ENCODE data around the gene EEF2.

The EEF2 gene

GRCh38 chr19:3984908-3985642 is at the start of gene EEF2:
TSS of gene EEF2 (minus strand) at chr19:3985463. CDS start at chr19:3985380, 83 bp downstream.
- DNase-seq, result peak; percentile 97 to 98 (median 98)

DNA sequence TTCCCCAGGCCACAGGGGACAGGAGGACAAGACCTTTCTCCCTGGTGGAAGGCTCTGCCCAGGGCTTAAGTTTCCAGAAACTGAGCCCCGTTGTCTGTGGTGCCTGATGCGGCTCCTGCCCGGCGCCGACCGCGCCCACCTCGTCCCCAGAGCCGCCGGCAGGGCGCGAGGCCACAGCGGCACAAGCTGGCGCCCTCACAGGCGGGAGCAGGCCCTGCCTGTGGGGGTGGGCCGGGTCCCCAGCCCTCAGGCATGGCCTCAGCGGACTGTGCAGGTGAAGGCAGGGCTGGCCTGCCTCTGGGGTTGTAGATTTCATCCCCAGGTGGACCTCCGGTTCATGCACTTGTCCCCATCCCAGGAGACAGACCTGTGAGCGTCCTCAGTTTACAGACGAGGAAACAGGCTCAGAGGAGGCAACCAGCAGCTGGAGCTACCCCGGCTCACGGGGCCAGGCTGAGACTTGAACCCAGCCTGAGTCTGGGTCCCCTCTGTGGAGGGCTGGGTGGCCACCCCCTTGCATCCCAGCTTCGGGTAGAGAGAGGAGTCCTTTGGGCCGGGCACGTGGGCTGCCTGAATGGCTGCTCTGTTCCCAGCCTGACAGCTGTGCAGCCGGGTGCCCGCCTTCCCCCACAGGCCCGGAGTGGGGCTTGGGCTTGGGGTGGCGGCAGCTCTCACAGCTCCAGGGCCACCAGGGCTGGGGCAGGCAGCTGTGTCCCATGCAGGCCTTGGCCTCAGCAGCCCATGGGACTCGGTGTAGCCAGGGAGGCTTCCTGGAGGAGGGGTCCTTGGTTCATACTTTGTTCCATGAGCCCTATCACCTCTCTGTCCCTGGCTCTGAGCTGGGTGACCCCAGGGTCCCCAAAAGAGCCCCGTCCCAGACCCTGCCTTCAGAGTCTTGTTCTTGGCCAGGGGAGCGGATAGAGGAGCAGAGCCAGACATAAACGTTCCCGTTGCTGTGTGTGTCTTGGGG is 49.1 kb upstream of the EEF2 start:
- no peak for DNase-seq

DNA sequence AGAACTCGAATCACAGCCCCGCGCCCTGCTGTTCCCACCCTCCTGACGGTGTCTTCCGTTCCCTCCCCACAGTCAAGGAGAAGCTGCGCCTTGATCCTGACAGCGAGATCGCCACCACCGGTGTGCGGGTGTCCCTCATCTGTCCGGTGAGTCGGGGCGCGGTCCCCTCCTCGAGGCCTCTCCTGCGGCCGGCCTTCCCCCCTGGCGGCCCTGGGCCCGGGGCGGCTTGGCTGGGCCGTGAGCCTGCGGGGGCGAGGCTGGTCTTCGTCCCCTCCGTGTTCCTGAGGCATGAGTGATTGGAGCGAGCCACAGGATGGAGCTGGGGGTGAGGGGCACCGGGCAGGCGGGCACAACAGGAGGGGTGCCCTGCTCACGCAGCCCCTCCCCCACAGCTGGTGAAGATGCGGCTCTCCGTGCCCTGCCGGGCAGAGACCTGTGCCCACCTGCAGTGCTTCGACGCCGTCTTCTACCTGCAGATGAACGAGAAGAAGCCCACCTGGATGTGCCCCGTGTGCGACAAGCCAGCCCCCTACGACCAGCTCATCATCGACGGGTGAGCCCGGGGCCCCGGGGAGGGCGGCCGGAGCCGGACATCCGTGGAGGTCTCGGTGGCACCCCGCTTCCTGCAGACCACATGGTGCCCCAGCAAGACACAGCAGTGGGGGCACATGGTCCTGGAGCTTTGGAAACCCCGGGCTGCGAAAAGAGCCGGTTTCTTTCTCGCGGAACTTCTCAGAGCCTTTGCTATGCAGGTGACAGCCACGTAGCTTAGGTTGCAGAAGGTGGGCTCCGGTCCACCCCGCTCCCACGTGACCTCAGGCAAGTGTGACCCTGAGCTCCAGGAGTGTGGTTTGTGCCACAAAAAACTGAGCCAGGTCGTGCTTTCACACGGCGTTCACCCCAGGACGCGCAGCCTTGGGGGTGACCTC is 48.0 kb upstream of the EEF2 start:
- no peak for DNase-seq

DNA sequence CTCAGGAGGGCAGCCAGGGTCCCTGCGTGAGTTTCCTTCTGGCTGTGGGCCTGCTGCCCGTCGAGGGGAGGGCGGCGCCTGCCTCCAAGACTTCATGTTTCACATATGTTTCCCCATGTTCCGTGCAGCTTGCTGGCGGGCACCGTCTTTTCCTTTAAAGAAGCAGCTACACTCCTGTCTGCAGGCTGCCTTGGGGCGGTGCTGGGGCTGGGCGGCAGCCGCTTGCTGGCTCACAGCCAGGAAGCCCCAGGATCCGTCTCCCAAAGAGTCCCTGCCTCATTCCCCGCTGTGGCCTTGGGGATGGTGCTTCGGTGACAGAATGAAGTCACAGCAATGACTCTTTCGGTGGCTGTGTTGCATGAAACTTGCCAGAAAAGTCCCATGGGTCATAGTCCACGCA is 47.2 kb upstream of the EEF2 start:
- DNase-seq, result no peak

DNA sequence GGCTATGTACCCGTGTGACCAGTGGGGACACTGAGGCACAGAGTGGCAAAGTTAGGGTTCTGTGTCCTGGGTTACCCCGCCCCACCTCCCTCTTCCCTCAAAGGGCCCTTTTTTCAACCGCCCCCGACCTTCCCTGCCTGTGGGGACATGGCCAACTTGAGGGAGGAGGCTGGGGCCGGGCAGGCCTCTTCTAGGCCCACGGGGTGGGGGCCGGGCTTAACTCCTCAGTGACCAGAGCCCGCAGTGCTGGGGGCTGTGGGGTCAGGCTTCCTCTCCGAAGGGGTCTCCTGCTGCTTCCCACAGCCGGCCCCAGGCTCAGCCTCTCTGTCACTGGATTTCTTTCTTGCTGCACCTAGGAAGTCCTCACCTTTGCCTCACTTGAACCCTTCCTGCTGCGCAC is 46.2 kb upstream of the EEF2 start:
- DNase-seq, result no peak

DNA sequence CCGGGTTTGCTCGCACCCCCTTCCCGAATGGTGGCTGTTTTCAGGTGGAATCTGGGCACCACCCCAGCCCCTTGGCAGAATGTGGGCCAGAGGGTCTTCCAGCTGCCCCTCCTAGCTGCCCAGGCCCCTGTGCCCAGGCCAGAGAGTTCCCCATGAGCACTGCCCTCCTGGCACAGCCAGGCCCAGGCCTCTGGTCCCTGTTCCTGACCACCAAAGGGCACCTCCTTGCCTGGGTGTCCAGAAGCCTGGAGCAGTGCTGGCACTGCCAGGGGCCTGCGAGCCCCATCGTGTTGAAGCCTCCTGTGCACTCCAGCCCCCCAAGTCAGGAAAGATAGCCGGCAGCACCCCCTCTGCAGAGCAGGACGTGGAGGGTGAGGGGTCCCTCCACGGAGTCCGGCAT is 45.7 kb upstream of the EEF2 start:
- DNase-seq, result no peak

DNA sequence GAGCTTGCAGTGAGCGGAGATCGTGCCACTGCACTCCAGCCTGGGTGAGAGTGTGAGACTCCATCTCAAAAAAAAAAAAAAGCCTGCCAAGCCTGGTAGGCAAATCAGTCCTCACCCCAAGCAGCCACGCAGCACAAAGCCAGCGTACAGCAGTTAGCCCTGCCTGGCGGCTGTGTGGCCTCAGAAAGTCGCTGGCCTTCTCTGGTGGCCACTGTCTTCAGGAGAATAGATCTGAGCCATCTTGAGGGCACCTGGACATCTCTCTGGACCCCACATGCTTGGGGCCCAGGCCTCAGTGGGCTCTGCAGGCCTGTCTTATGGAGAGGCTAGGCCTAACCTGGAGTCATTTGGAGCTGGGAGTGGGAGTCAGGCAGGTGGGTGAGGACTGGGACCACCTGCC is 45.3 kb upstream of the EEF2 start:
- DNase-seq, result no peak

DNA sequence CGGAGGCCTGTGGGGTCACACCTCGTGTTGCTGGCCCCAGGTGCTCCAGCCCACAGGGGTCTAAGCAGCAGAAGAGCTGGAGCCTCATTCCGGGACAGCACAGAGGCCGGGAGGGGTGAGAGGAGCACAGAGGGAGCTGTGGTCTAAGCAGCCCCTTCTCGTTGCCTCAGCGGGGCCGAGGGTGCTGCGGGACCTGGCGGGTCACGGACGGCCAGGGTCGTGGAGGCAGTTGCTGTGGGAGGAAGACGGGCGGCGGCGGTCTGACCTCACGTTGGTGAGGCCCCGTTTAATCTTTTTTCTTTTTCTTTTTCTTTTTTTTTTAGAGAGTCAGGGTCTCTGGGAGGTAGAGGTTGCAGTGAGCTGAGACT is 44.0 kb upstream of the EEF2 start:
- DNase-seq, result no peak

DNA sequence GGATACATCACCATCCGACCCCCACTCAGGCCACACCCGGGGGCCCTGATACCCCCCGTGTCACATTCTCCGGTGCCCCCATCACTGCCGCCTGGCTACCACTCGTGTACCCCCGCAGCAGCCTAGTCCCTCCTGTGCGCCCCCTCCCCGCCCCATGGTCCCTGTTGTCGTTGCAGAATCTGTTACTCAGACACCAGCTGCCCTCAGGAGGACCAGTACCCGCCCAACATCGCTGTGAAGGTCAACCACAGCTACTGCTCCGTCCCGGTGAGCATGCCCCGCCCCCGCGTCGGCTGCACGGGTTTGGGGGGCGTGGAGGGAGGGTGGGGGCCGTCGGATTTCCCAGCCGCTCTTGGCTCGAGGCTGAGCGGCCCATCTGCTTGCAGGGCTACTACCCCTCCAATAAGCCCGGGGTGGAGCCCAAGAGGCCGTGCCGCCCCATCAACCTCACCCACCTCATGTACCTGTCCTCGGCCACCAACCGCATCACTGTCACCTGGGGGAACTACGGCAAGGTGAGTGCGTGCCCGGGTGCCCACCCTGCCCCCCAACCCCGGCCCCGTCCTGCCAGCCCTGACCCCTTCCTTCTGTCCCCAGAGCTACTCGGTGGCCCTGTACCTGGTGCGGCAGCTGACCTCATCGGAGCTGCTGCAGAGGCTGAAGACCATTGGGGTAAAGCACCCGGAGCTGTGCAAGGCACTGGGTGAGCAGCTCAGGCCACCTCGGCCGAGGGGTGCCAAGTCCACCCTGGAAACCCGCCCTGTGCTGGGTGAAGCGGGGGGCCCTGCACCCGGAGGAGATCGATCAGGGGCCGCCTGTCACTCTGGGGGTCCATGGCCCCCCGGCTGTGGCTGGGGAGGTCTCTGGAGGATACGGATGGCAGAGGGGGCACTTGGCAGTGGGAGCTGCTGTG is 43.3 kb upstream of the EEF2 start:
- DNase-seq, result no peak

GRCh38 chr19:4027146-4027545 is 41.9 kb upstream of the EEF2 start:
- no peak for DNase-seq

- no peak for DNase-seq
These were observed 40.1 kb upstream of the EEF2 start for GRCh38 chr19:4025317-4025716.

DNA sequence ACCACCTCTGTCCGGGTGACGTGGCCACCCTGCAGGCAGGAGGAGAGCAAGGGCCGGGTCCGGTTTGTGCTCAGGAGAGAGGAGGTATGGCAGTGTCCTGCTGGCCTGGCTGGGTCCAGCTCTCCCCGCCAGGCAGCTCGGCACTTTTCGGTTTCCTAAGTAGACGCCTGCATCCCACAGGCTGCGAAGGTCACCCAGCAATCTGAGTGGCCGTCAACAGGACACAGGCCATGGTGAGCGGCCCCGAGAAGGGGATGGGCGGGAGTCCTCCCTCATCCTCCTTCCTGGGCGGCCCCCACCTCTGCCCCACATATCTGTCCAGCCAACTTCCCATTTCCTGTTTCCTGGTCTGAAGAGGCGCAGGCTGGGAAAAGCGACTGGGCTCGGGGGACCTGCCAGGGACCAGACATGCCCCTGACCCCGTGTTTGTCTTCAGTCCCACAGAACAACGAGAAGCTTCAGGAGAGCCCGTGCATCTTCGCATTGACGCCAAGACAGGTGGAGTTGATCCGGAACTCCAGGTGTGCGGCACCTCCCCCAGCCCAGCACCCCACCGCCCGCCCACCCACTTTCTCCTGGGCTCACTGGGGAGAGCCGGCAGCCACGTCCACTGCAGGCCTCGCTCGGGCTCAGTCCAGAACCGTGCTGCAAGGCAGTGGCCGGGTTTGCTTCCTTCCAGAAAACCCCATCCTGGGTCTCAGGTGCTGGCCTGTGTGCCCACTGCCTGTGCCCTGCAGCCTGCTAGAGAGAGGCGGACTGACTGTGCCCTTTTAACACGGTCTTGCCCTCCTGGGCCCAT is 38.5 kb upstream of the EEF2 start:
- no peak for DNase-seq

DNA sequence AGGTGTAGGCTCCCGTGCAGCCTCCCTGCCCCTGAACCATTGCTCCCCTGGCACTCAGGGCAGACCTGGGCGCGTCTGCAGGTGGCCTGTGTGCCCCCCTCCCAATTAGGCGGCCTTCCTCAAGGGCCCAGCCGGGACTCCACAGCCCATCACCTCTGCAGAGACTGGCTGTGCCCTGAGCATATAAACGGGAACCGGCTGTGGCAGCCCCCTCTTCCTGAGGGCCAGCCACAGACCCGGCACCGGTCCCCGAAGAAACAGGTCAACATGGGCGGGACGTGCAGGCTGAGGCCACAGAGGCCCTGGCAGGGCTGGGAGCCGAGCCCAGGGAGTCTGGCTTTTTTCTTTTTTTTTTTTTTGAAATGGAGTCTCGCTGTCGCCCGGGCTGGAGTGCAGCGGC is 34.3 kb upstream of the EEF2 start:
- no peak for DNase-seq

DNA sequence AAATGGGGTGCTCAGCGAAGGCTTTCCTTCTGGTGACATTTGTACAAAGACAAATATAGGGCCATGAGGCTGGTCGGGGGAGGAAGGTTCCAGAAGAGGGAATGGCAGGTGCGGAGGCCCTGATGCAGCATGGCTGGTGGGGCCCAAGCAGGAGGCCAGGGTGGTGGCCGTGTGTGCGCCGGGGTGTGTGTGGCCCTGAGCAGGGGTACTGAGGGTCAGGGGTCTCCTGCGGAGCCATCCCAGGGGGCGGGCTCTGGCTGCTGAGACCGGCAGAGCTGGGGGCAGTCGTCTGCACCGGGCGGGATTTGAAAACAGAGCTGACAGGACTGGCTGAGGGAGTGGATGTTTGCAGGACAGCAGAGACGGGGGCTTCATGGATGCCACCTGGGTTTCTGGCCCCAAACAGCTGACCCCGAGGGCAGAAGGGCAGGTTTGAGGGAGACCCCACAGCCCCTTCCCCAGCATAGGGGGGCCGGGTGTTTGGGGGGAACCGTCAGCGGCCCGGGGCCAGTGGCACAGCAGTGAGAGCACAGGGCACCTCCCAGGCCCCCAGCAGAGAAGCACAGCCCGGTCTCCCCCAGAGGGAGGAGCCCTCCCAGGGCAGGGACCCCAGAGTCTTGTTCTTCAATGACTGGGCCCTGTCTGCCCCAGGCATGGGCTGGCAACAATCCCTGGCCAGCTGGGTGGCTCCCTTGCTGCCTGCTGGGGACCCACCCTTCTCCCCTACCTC is 33.7 kb upstream of the EEF2 start:
- DNase-seq, result no peak

GRCh38 chr19:4018140-4018613 is 32.9 kb upstream of the EEF2 start:
- no peak for DNase-seq

GRCh38 chr19:4016903-4017638 is 31.8 kb upstream of the EEF2 start:
- DNase-seq, result no peak

GRCh38 chr19:4016486-4016885 is 31.2 kb upstream of the EEF2 start:
- no peak for DNase-seq

DNA sequence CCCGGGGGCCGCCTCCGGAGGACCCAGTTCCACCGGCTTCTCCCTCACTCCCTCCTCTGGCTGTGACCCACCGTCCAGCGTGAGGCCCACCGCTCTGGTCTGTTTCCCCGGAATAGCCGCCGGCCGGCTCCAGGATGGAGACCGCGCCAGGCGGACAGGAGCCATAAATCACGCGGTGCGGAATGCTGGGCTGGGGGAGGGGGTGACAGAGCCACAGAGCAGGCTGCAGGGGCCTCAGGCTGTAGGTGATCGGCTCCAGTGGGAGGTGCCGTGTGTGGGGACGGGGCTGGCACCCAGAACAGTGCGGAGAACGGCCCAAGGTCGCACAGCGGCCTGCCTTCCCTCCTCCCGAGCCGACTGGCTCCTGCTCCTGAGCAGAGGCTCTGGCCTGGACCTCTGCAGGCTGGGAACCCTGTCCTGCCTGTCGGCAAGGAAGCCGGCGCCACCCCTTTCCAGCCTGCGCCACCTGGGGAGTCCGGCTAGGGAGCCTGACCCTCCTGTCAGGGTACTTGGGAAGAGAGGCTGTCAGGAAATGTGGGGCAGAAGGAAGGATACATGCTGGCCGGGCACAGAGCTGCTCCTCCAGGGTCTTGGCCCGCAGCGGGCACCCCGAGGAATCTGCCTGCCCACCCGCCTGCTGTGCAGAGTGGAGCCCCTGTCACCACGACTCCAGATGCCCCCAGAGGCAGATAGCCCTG is 30.6 kb upstream of the EEF2 start:
- DNase-seq, result no peak

Data from suppressor macrophage treated with lipopolysaccharide for 1 hour (primary cell).